Subcutaneous abdominal adipose tissue (tissue), 5 donors: Measurements from ENCODE around the gene DRG2.

ENCODE experiments used
- H3K27ac ChIP-seq: one replicate; pipeline ENCODE4 v1.7.0; 2013; ENCODE audit warnings: low read depth, mild to moderate bottlenecking, inconsistent platforms, low read length, moderate library complexity
- H3K27me3 ChIP-seq, 5 donors: one replicate each; pipeline ENCODE4 v1.7.0; 2013; ENCODE audit warnings: low read length in 5 of 5, inconsistent platforms in 1 of 5; ENCODE audit not compliant: control insufficient read depth in 5 of 5, insufficient read depth in 4 of 5
- H3K36me3 ChIP-seq, 5 donors: one replicate each; pipeline ENCODE4 v1.7.0; 2013; ENCODE audit warnings: low read length in 5 of 5; ENCODE audit not compliant: control insufficient read depth in 5 of 5, insufficient read depth in 5 of 5
- H3K4me1 ChIP-seq, 5 donors: one replicate each; pipeline ENCODE4 v1.7.0; 2013; ENCODE audit warnings: low read length in 5 of 5, mild to moderate bottlenecking in 3 of 5, moderate library complexity in 1 of 5; ENCODE audit not compliant: control insufficient read depth in 5 of 5, insufficient read depth in 5 of 5
- H3K4me3 ChIP-seq, 5 donors: one replicate each; pipeline ENCODE4 v1.7.0; 2013; ENCODE audit warnings: low read length in 5 of 5, low read depth in 1 of 5
- H3K9ac ChIP-seq, 5 donors: one replicate each; pipeline ENCODE4 v1.7.0; 2013; ENCODE audit warnings: low read length in 5 of 5, mild to moderate bottlenecking in 4 of 5, moderate library complexity in 3 of 5
- H3K9me3 ChIP-seq, 5 donors: one replicate each; pipeline ENCODE4 v1.7.0; 2013; ENCODE audit warnings: low read length in 5 of 5; ENCODE audit not compliant: control insufficient read depth in 5 of 5
- donor health status: healthy.
- donor health status: healthy.
- donor health status: healthy.
- donor health status: healthy.
- donor health status: healthy.

DRG2 gene

GRCh38 chr17:18121144-18121910, 33.6 kb downstream of the DRG2 start:
- Histone ChIP-seq H3K9me3 (peaks cover 0 to 9% (median 8%) of the 10 kb centered on the region in 5 donors), H3K27ac (no peak overlapping the region), H3K9ac (no peak overlapping the region), H3K4me1 (no peaks in the 10 kb centered on the region), H3K36me3 (no peaks in the 10 kb centered on the region), H3K27me3 (peaks cover 0 to 14% (median 0%) of the 10 kb centered on the region in 5 donors), H3K4me3 (no peak overlapping the region)

- no peak overlapping the region for H3K9ac ChIP-seq
- no peaks in the 10 kb centered on the region for H3K36me3 ChIP-seq
- no peak overlapping the region for H3K27ac ChIP-seq
- H3K27me3 ChIP-seq: peaks cover 0 to 14% (median 0%) of the 10 kb centered on the region in 5 donors
- H3K4me1 ChIP-seq: no peaks in the 10 kb centered on the region
- no peak overlapping the region for H3K4me3 ChIP-seq
- H3K9me3 ChIP-seq: peaks cover 0 to 9% (median 8%) of the 10 kb centered on the region in 5 donors
Observed at GRCh38 chr17:18122990-18123753, 35.4 kb downstream of the DRG2 start.

GRCh38 chr17:18124345-18125126, 36.8 kb downstream of the DRG2 start:
- Histone ChIP-seq H3K27me3 (peaks cover 0 to 14% (median 0%) of the 10 kb centered on the region in 5 donors), H3K36me3 (no peaks in the 10 kb centered on the region), H3K9me3 (peaks cover 0 to 7% (median 6%) of the 10 kb centered on the region in 5 donors), H3K4me1 (no peaks in the 10 kb centered on the region), H3K9ac (no peak overlapping the region), H3K4me3 (no peak overlapping the region), H3K27ac (no peak overlapping the region)

GRCh38 chr17:18129041-18129502, 41.3 kb downstream of the DRG2 start:
- H3K4me3 ChIP-seq: no peak overlapping the region
- peaks cover 0 to 9% (median 0%) of the 10 kb centered on the region in 5 donors for H3K27me3 ChIP-seq
- H3K9me3 ChIP-seq: no peaks in the 10 kb centered on the region
- H3K9ac ChIP-seq: no peak overlapping the region
- H3K27ac ChIP-seq: no peak overlapping the region
- H3K36me3 ChIP-seq: no peaks in the 10 kb centered on the region
- H3K4me1 ChIP-seq: no peaks in the 10 kb centered on the region

GRCh38 chr17:18132711-18133110, 45.0 kb downstream of the DRG2 start:
- Histone ChIP-seq H3K36me3 (no peaks in the 10 kb centered on the region), H3K9me3 (no peaks in the 10 kb centered on the region), H3K4me3 (no peak overlapping the region), H3K9ac (no peak overlapping the region), H3K27ac (no peak overlapping the region), H3K27me3 (peaks cover 0 to 9% (median 0%) of the 10 kb centered on the region in 5 donors), H3K4me1 (no peaks in the 10 kb centered on the region)

GRCh38 chr17:18136357-18136756, 48.6 kb downstream of the DRG2 start:
- no peaks in the 10 kb centered on the region for H3K9me3 ChIP-seq

GRCh38 chr17:18138065-18138749, 50.5 kb downstream of the DRG2 start:
- Histone ChIP-seq H3K27ac (no peak overlapping the region), H3K9me3 (no peaks in the 10 kb centered on the region), H3K36me3 (no peaks in the 10 kb centered on the region), H3K27me3 (peaks cover 0 to 24% (median 4%) of the 10 kb centered on the region in 5 donors), H3K9ac (no peak overlapping the region), H3K4me1 (peaks cover 0 to 5% (median 3%) of the 10 kb centered on the region in 5 donors), H3K4me3 (no peak overlapping the region)

More at GRCh38 chr17:18136357-18136756, 48.6 kb downstream of the DRG2 start:
- no peak overlapping the region for H3K9ac ChIP-seq
- H3K27ac ChIP-seq: no peak overlapping the region
- H3K36me3 ChIP-seq: no peaks in the 10 kb centered on the region
- no peak overlapping the region for H3K4me3 ChIP-seq
- H3K27me3 ChIP-seq: peaks cover 0 to 9% (median 0%) of the 10 kb centered on the region in 5 donors
- peaks cover 0 to 5% (median 3%) of the 10 kb centered on the region in 5 donors for H3K4me1 ChIP-seq

GRCh38 chr17:18139092-18139491, 51.3 kb downstream of the DRG2 start:
- Histone ChIP-seq H3K27me3 (peaks cover 0 to 29% (median 4%) of the 10 kb centered on the region in 5 donors), H3K27ac (no peak overlapping the region), H3K4me1 (peaks cover 0 to 5% (median 3%) of the 10 kb centered on the region in 5 donors), H3K9ac (no peak overlapping the region), H3K36me3 (no peaks in the 10 kb centered on the region), H3K9me3 (no peaks in the 10 kb centered on the region), H3K4me3 (no peak overlapping the region)

- no peaks in the 10 kb centered on the region for H3K36me3 ChIP-seq
- H3K9ac ChIP-seq: no peak overlapping the region
- peaks cover 0 to 5% (median 3%) of the 10 kb centered on the region in 5 donors for H3K4me1 ChIP-seq
- no peak overlapping the region for H3K4me3 ChIP-seq
- H3K9me3 ChIP-seq: no peaks in the 10 kb centered on the region
- no peak overlapping the region for H3K27ac ChIP-seq
- H3K27me3 ChIP-seq: peaks cover 0 to 29% (median 4%) of the 10 kb centered on the region in 5 donors
Observed at GRCh38 chr17:18139498-18139897, 51.8 kb downstream of the DRG2 start.
